ENCODE data around the gene CACHD1.

The CACHD1 gene

GRCh38 chr1:64555947-64556346 is 86.0 kb downstream of the CACHD1 start:
- DNase-seq, result no peak

GRCh38 chr1:64561993-64562392 is 92.1 kb downstream of the CACHD1 start:
- DNase-seq, result no peak

- no peak for DNase-seq
These were observed 94.1 kb downstream of the CACHD1 start for GRCh38 chr1:64563958-64564565.

GRCh38 chr1:64564891-64565290 is 95.0 kb downstream of the CACHD1 start:
- DNase-seq, result no peak

- DNase-seq, result no peak
These were observed 97.7 kb downstream of the CACHD1 start for GRCh38 chr1:64567426-64568170.

GRCh38 chr1:64568171-64568450 is 98.2 kb downstream of the CACHD1 start:
- DNase-seq, result no peak

- DNase-seq, result no peak
These were observed 99.5 kb downstream of the CACHD1 start for GRCh38 chr1:64569411-64569810.

- DNase-seq, result no peak
These were observed 100.4 kb downstream of the CACHD1 start for GRCh38 chr1:64570267-64570855.

GRCh38 chr1:64572222-64572900 is 102.4 kb downstream of the CACHD1 start:
- DNase-seq, result no peak

- no peak for DNase-seq
These were observed 104.4 kb downstream of the CACHD1 start for GRCh38 chr1:64574301-64574700.

GRCh38 chr1:64575881-64576676 is 106.2 kb downstream of the CACHD1 start:
- no peak for DNase-seq

GRCh38 chr1:64578270-64578973 is 108.5 kb downstream of the CACHD1 start:
- no peak for DNase-seq

- DNase-seq, result no peak
These were observed 109.8 kb downstream of the CACHD1 start for GRCh38 chr1:64579767-64580166.

- no peak for DNase-seq
These were observed 111.4 kb downstream of the CACHD1 start for GRCh38 chr1:64581135-64581842.

- DNase-seq, result no peak
These were observed 111.9 kb downstream of the CACHD1 start for GRCh38 chr1:64581843-64582185.

- DNase-seq, result no peak
These were observed 114.5 kb downstream of the CACHD1 start for GRCh38 chr1:64584479-64584878.

GRCh38 chr1:64588876-64589275 is 118.9 kb downstream of the CACHD1 start:
- no peak for DNase-seq

- DNase-seq, result no peak
These were observed 120.4 kb downstream of the CACHD1 start for GRCh38 chr1:64590316-64590715.

- no peak for DNase-seq
These were observed 124.5 kb downstream of the CACHD1 start for GRCh38 chr1:64594446-64594845.

- DNase-seq, result no peak
These were observed 126.1 kb downstream of the CACHD1 start for GRCh38 chr1:64595871-64596515.

GRCh38 chr1:64597113-64597512 is 127.2 kb downstream of the CACHD1 start:
- no peak for DNase-seq
